Thymus (tissue), 14 donors: Measurements from ENCODE around the gene NUDT7. TPM values are rescaled to one million over a fixed set of nuclear protein-coding genes. Genes with fewer than 3 reads are reported as not detected.

ENCODE experiments used
- DNase-seq, 9 donors: peaks; one replicate each; pipeline ENCODE4 v3.0.0-alpha.2; 2013; ENCODE audit warnings: low spot score in 9 of 9, low read depth in 6 of 9, missing footprints in 1 of 9
- H3K27ac ChIP-seq, 2 donors: one replicate each; pipeline ENCODE4 v1.5.1; 2013; ENCODE audit warnings: control low read depth in 1 of 2, low read depth in 1 of 2, low read length in 1 of 2, mild to moderate bottlenecking in 1 of 2, moderate library complexity in 1 of 2
- H3K27me3 ChIP-seq, 2 donors: one replicate each; pipeline ENCODE4 v1.5.1; 2013; ENCODE audit warnings: low read length in 1 of 2; ENCODE audit not compliant: control insufficient read depth in 2 of 2, insufficient read depth in 1 of 2
- H3K36me3 ChIP-seq, 2 donors: one replicate each; pipeline ENCODE4 v1.5.1; 2013; ENCODE audit warnings: low read length in 1 of 2, mild to moderate bottlenecking in 1 of 2, moderate library complexity in 1 of 2; ENCODE audit not compliant: control insufficient read depth in 2 of 2, insufficient read depth in 2 of 2
- H3K4me1 ChIP-seq, 2 donors: one replicate each; pipeline ENCODE4 v1.5.1; 2013; ENCODE audit warnings: low read length in 2 of 2; ENCODE audit not compliant: control insufficient read depth in 2 of 2, insufficient read depth in 2 of 2
- H3K4me3 ChIP-seq, 2 donors: one replicate each; pipeline ENCODE4 v1.5.1; 2013; ENCODE audit warnings: low read length in 2 of 2, control low read depth in 1 of 2, mild to moderate bottlenecking in 1 of 2
- H3K9me3 ChIP-seq, 2 donors: one replicate each; pipeline ENCODE4 v1.5.1; 2013; ENCODE audit warnings: low read length in 1 of 2, mild to moderate bottlenecking in 1 of 2; ENCODE audit not compliant: control insufficient read depth in 2 of 2, insufficient read depth in 1 of 2
- WGBS: extraction: QIAGEN DNeasy Blood & Tissue Kit; methylation state at CpG from one replicate; pipeline ENCODE4 v1.1.7; 2013; 5-methylcytosine and 5-hydroxymethylcytosine counted together
- long read RNA-seq, 10 donors: transcript quantifications; one replicate each; lab custom pipeline, GENCODE V29; 2026
- polyA plus RNA-seq: library from polyadenylated mRNA; stranded (reverse); fragments of 200-250 nt; gene quantifications from one replicate; pipeline ENCODE4 v1.2.3, GENCODE V29; 2013
- total RNA-seq: library from RNA; stranded (reverse); fragments of 120-200 nt; gene quantifications from one replicate; pipeline ENCODE4 v1.2.4, GENCODE V29; 2013
- donor health status: healthy.

Gene NUDT7
- 7.9 TPM for total RNA-seq
- 20.5 TPM for polyA plus RNA-seq
- long read RNA-seq, donor 1, partial matches to known transcripts = 0 of 2 reads
- long read RNA-seq, donor 1, other reads (novel, unspliced or antisense) = 0 of 2 reads
- long read RNA-seq, donor 2 = 0 reads
- long read RNA-seq, donor 3, partial matches to known transcripts = 0 of 5 reads
- long read RNA-seq, donor 3, other reads (novel, unspliced or antisense) = 0 of 5 reads
- long read RNA-seq, donor 4, partial matches to known transcripts = 0 of 2 reads
- long read RNA-seq, donor 4, other reads (novel, unspliced or antisense) = 0 of 2 reads
- long read RNA-seq, donor 5, partial matches to known transcripts = 0 of 5 reads
- long read RNA-seq, donor 5, other reads (novel, unspliced or antisense) = 0 of 5 reads
- long read RNA-seq, donor 6, partial matches to known transcripts = 0 of 7 reads
- long read RNA-seq, donor 6, other reads (novel, unspliced or antisense) = 0 of 7 reads
- long read RNA-seq, donor 7, partial matches to known transcripts = 0 of 1 reads
- long read RNA-seq, donor 7, other reads (novel, unspliced or antisense) = 0 of 1 reads
- long read RNA-seq, donor 8, partial matches to known transcripts = 0 of 2 reads
- long read RNA-seq, donor 8, other reads (novel, unspliced or antisense) = 0 of 2 reads
- long read RNA-seq, donor 9, partial matches to known transcripts = 0 of 4 reads
- long read RNA-seq, donor 9, other reads (novel, unspliced or antisense) = 0 of 4 reads
- long read RNA-seq, donor 10, partial matches to known transcripts = 0 of 5 reads
- long read RNA-seq, donor 10, other reads (novel, unspliced or antisense) = 0 of 5 reads

GRCh38 chr16:77722309-77723107 lies at the start of gene NUDT7:
Gene NUDT7 (plus strand): TSS chr16:77722514. CDS start chr16:77722583, 69 bp downstream.
- Histone ChIP-seq H3K27ac (peak within 1 kb of the TSS; percentile 35 to 76), H3K36me3 (no peaks in the 10 kb centered on the region), H3K4me1 (peaks cover 9 to 10% of the 10 kb centered on the region in 2 donors), H3K27me3 (no peaks in the 10 kb centered on the region), H3K4me3 (peak within 1 kb of the TSS; percentile 69 to 87), H3K9me3 (no peaks in the 10 kb centered on the region)
- peak; percentile 80 to 96 (median 94) for DNase-seq
- under 1% methylated on average over 55 of the region's 55 CpGs for WGBS

- H3K27ac ChIP-seq = no peak overlapping the region
- no peaks in the 10 kb centered on the region for H3K36me3 ChIP-seq
- no peaks in the 10 kb centered on the region for H3K4me1 ChIP-seq
- H3K9me3 ChIP-seq = no peaks in the 10 kb centered on the region
- no peak overlapping the region for H3K4me3 ChIP-seq
- 60% methylated on average over 4 of the region's 4 CpGs for WGBS
- DNase-seq = no peak
- H3K27me3 ChIP-seq = no peaks in the 10 kb centered on the region
Measured at GRCh38 chr16:77674888-77675287, 47.4 kb upstream of the NUDT7 start.

- H3K4me1 ChIP-seq = no peaks in the 10 kb centered on the region
- DNase-seq = peak; percentile 13 to 73 (median 51)
- H3K27me3 ChIP-seq = no peaks in the 10 kb centered on the region
- H3K9me3 ChIP-seq = no peaks in the 10 kb centered on the region
- 43% methylated on average over 15 of the region's 15 CpGs for WGBS
- H3K36me3 ChIP-seq = no peaks in the 10 kb centered on the region
- no peak overlapping the region for H3K4me3 ChIP-seq
- no peak overlapping the region for H3K27ac ChIP-seq
Measured at GRCh38 chr16:77675464-77676324, 46.6 kb upstream of the NUDT7 start.

- no peak overlapping the region for H3K4me3 ChIP-seq
Measured at GRCh38 chr16:77677129-77677528, 45.2 kb upstream of the NUDT7 start.

GRCh38 chr16:77679391-77679790 lies 42.9 kb upstream of the NUDT7 start:
- Histone ChIP-seq H3K36me3 (no peaks in the 10 kb centered on the region), H3K4me3 (no peak overlapping the region), H3K9me3 (no peaks in the 10 kb centered on the region), H3K27me3 (no peaks in the 10 kb centered on the region), H3K4me1 (no peaks in the 10 kb centered on the region), H3K27ac (no peak overlapping the region)
- WGBS = 89% methylated on average over 3 of the region's 3 CpGs
- DNase-seq = no peak

More at GRCh38 chr16:77677129-77677528, 45.2 kb upstream of the NUDT7 start:
- no peak for DNase-seq
- 48% methylated on average over 4 of the region's 4 CpGs for WGBS
- Histone ChIP-seq H3K4me1 (no peaks in the 10 kb centered on the region), H3K36me3 (no peaks in the 10 kb centered on the region), H3K27me3 (no peaks in the 10 kb centered on the region), H3K9me3 (no peaks in the 10 kb centered on the region), H3K27ac (no peak overlapping the region)

GRCh38 chr16:77679901-77680300 lies 42.4 kb upstream of the NUDT7 start:
- H3K36me3 ChIP-seq = no peaks in the 10 kb centered on the region
- WGBS = 23% methylated on average over 3 of the region's 3 CpGs
- no peaks in the 10 kb centered on the region for H3K27me3 ChIP-seq
- H3K27ac ChIP-seq = no peak overlapping the region
- peak in 1 of 9 donors; percentile 3 for DNase-seq
- no peaks in the 10 kb centered on the region for H3K4me1 ChIP-seq
- no peak overlapping the region for H3K4me3 ChIP-seq
- H3K9me3 ChIP-seq = no peaks in the 10 kb centered on the region

GRCh38 chr16:77680496-77680895 lies 41.8 kb upstream of the NUDT7 start:
- no peak for DNase-seq
- Histone ChIP-seq H3K36me3 (no peaks in the 10 kb centered on the region), H3K27me3 (no peaks in the 10 kb centered on the region), H3K4me1 (no peaks in the 10 kb centered on the region), H3K4me3 (no peak overlapping the region), H3K9me3 (no peaks in the 10 kb centered on the region), H3K27ac (no peak overlapping the region)
- 96% methylated on average over 3 of the region's 3 CpGs for WGBS

GRCh38 chr16:77682586-77682985 lies 39.7 kb upstream of the NUDT7 start:
- no peak for DNase-seq
- WGBS = 77% methylated on average over 10 of the region's 10 CpGs
- Histone ChIP-seq H3K36me3 (no peaks in the 10 kb centered on the region), H3K4me3 (no peak overlapping the region), H3K27me3 (no peaks in the 10 kb centered on the region), H3K4me1 (no peaks in the 10 kb centered on the region), H3K9me3 (no peaks in the 10 kb centered on the region), H3K27ac (no peak overlapping the region)
